A673 (cell line): ENCODE data around the gene DHRS4L2. TPM values are rescaled to one million over a fixed set of nuclear protein-coding genes. Genes with fewer than 3 reads are reported as not detected.
A peak's percentile ranks its signal among the peaks of the same experiment; 100 is the strongest.
"Not testable (repeated sequence)": the region's sequence is repeated elsewhere in the genome, so short reads cannot be mapped to it uniquely, and the experiment has no call there.

ENCODE experiments used
- BruUV-seq: library from RNA; stranded (reverse); fragments of 400-500 nt; replicated peaks from 2 replicates; lab custom pipeline; 2021; lab: Mats Ljungman, UMichigan
- CTCF ChIA-PET: fragments of 300-600 bp; sonication (Branson Sonifier 250); formaldehyde crosslinking; loops from one replicate; lab custom pipeline; 2022; ENCODE audit warnings: antibody characterized with exemption; lab: Charles Lee
- POLR2A ChIA-PET: fragments of 300-600 bp; sonication (Branson Sonifier 250); formaldehyde crosslinking; loops from one replicate; lab custom pipeline; 2022; ENCODE audit warnings: antibody characterized with exemption; ENCODE audit not compliant: low non-redundant PET; lab: Charles Lee
- DNase-seq: peaks from one replicate; pipeline ENCODE4 v3.0.0-alpha.2; 2015; ENCODE audit warnings: low spot score
- H3K27ac ChIP-seq: fragments of 200-600 bp; sonication (generic); 2 replicates; pipeline ENCODE4 v1.5.1; 2016; ENCODE audit warnings: mixed run types, low read depth, mild to moderate bottlenecking, mixed read lengths, antibody characterized with exemption, low read length; ENCODE audit not compliant: poor library complexity, severe bottlenecking
- H3K27me3 ChIP-seq: fragments of 200-600 bp; sonication (generic); replicated peaks from 2 replicates; pipeline ENCODE4 v1.6.1; 2017; ENCODE audit warnings: mixed run types, low read depth, mild to moderate bottlenecking, mixed read lengths, antibody characterized with exemption, low read length; ENCODE audit not compliant: insufficient read depth, poor library complexity
- H3K36me3 ChIP-seq: fragments of 200-600 bp; sonication (generic); 2 replicates; pipeline ENCODE4 v1.6.1; 2016; ENCODE audit warnings: mixed run types, mild to moderate bottlenecking, mixed read lengths, antibody characterized with exemption, low read length; ENCODE audit not compliant: insufficient read depth, poor library complexity, severe bottlenecking
- H3K4me1 ChIP-seq: fragments of 200-600 bp; sonication (generic); 2 replicates; pipeline ENCODE4 v1.6.1; 2017; ENCODE audit warnings: mixed run types, mild to moderate bottlenecking, mixed read lengths, antibody characterized with exemption, low read length; ENCODE audit not compliant: insufficient read depth, poor library complexity, severe bottlenecking
- H3K4me3 ChIP-seq: fragments of 200-600 bp; sonication (generic); 2 replicates; pipeline ENCODE4 v1.5.1; 2016; ENCODE audit warnings: low read depth, mixed run types, mild to moderate bottlenecking, mixed read lengths, low read length; ENCODE audit not compliant: poor library complexity, severe bottlenecking
- H3K9me3 ChIP-seq: fragments of 200-600 bp; sonication (generic); 2 replicates; pipeline ENCODE4 v1.6.1; 2016; ENCODE audit warnings: mixed run types, low read depth, mild to moderate bottlenecking, mixed read lengths, antibody characterized with exemption, low read length; ENCODE audit not compliant: poor library complexity, severe bottlenecking
- intact Hi-C: fragments of 100-400 bp; cut with micrococcal nuclease; formaldehyde crosslinking; loops from one replicate; pipeline ENCODE4 v1.10.0; 2022; ENCODE audit not compliant: unreplicated experiment
- total RNA-seq: library from RNA; stranded (reverse); gene quantifications from 2 replicates; pipeline ENCODE4 v1.2.3, GENCODE V29; 2021
- TF ChIP-seq, protein P1 (sequence below): fragments of 300-800, 200-600 bp; sonication (generic); conservative IDR thresholded peaks from 2 replicates; pipeline ENCODE4 v1.5.1; 2017; ENCODE audit warnings: low read depth, mild to moderate bottlenecking, antibody characterized with exemption, low read length, moderate library complexity, mixed read lengths

DHRS4L2 gene
- total RNA-seq, 1 experiment from 2014 or later, result 9.3 TPM

GRCh38 chr14:24019944-24020343 lies 31.2 kb downstream of the DHRS4L2 start:
- H3K9me3 ChIP-seq, H3K27ac ChIP-seq, H3K4me3 ChIP-seq, DNase-seq, H3K4me1 ChIP-seq, BruUV-seq, H3K27me3 ChIP-seq, POLR2A ChIA-PET, H3K36me3 ChIP-seq, CTCF ChIA-PET: not testable (repeated sequence)
- TF ChIP-seq, protein P1, sequence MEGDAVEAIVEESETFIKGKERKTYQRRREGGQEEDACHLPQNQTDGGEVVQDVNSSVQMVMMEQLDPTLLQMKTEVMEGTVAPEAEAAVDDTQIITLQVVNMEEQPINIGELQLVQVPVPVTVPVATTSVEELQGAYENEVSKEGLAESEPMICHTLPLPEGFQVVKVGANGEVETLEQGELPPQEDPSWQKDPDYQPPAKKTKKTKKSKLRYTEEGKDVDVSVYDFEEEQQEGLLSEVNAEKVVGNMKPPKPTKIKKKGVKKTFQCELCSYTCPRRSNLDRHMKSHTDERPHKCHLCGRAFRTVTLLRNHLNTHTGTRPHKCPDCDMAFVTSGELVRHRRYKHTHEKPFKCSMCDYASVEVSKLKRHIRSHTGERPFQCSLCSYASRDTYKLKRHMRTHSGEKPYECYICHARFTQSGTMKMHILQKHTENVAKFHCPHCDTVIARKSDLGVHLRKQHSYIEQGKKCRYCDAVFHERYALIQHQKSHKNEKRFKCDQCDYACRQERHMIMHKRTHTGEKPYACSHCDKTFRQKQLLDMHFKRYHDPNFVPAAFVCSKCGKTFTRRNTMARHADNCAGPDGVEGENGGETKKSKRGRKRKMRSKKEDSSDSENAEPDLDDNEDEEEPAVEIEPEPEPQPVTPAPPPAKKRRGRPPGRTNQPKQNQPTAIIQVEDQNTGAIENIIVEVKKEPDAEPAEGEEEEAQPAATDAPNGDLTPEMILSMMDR, result 0 out of 2 replicates have a peak, but pooled peaks have one; percentile 25
- intact Hi-C loops, result loop anchor here (10.0 kb wide), 2 partner anchors 65 to 415 kb away; partner anchors contain the start of gene DHRS4

GRCh38 chr14:24020520-24020919 lies 31.8 kb downstream of the DHRS4L2 start:
- H3K27ac ChIP-seq, intact Hi-C loops, H3K36me3 ChIP-seq, H3K4me1 ChIP-seq, H3K27me3 ChIP-seq, H3K4me3 ChIP-seq, DNase-seq, POLR2A ChIA-PET, CTCF ChIA-PET, BruUV-seq, H3K9me3 ChIP-seq: not testable (repeated sequence)

- intact Hi-C loops, BruUV-seq, DNase-seq, H3K36me3 ChIP-seq, H3K9me3 ChIP-seq, H3K27me3 ChIP-seq, POLR2A ChIA-PET, CTCF ChIA-PET, H3K4me3 ChIP-seq, H3K4me1 ChIP-seq, H3K27ac ChIP-seq: not testable (repeated sequence)
These were observed 36.2 kb downstream of the DHRS4L2 start for GRCh38 chr14:24024939-24025418.

GRCh38 chr14:24029687-24030086 lies 41.0 kb downstream of the DHRS4L2 start:
- H3K4me3 ChIP-seq, intact Hi-C loops, POLR2A ChIA-PET, CTCF ChIA-PET, BruUV-seq, H3K4me1 ChIP-seq, H3K9me3 ChIP-seq, H3K36me3 ChIP-seq, H3K27me3 ChIP-seq, H3K27ac ChIP-seq, DNase-seq: not testable (repeated sequence)

- CTCF ChIA-PET, H3K36me3 ChIP-seq, H3K4me1 ChIP-seq, H3K27me3 ChIP-seq, H3K27ac ChIP-seq, H3K9me3 ChIP-seq, H3K4me3 ChIP-seq, BruUV-seq, intact Hi-C loops, POLR2A ChIA-PET, DNase-seq: not testable (repeated sequence)
These were observed 42.6 kb downstream of the DHRS4L2 start for GRCh38 chr14:24031331-24031730.
